ENCODE measurements around the gene SLC25A30.

The SLC25A30 gene

GRCh38 chr13:45374917-45375316 is 43.3 kb downstream of the SLC25A30 start:
- no peak overlapping the region for H3K9ac ChIP-seq (ENCODE audit: low read length)
- H3K79me2 ChIP-seq (ENCODE audit: insufficient read depth, low read length) = no peaks in the 10 kb centered on the region
- H3K4me3 ChIP-seq (ENCODE audit: low read depth, low read length, poor library complexity, severe bottlenecking) = no peak overlapping the region
- no peak for TF ChIP-seq CTCF (IDR thresholded peaks at IDR 0.05; ENCODE audit: low read length)
- TF ChIP-seq EZH2 (IDR thresholded peaks at IDR 0.05; ENCODE audit: borderline replicate concordance, low read length) = no peak
- no peaks in the 10 kb centered on the region for H4K20me1 ChIP-seq (ENCODE audit: insufficient read depth, low read length)
- no peaks in the 10 kb centered on the region for H3K36me3 ChIP-seq (ENCODE audit: insufficient read depth, low read length)
- H3K4me1 ChIP-seq (ENCODE audit: insufficient read depth, low read length, severe bottlenecking) = peaks cover 4% of the 10 kb centered on the region
- no peaks in the 10 kb centered on the region for H3K9me2 ChIP-seq (ENCODE audit: low read depth, low read length)
- H3K27me3 ChIP-seq (ENCODE audit: insufficient read depth, low read length) = no peaks in the 10 kb centered on the region
- no peak overlapping the region for H3K27ac ChIP-seq (ENCODE audit: low read depth, low read length, poor library complexity, severe bottlenecking)
- H2AFZ ChIP-seq (ENCODE audit: low read length) = no peak overlapping the region
- no peaks in the 10 kb centered on the region for H3K9me3 ChIP-seq (ENCODE audit: low read length)
- no peak overlapping the region for H3K4me2 ChIP-seq (ENCODE audit: low read length)
- H3F3A ChIP-seq (ENCODE audit: insufficient read depth, low read length) = no peaks in the 10 kb centered on the region

GRCh38 chr13:45373162-45373547 is 45.0 kb downstream of the SLC25A30 start:
- H3K27me3 ChIP-seq (ENCODE audit: insufficient read depth, low read length) = no peaks in the 10 kb centered on the region
- H3K36me3 ChIP-seq (ENCODE audit: insufficient read depth, low read length) = no peaks in the 10 kb centered on the region
- no peak overlapping the region for H3K4me2 ChIP-seq (ENCODE audit: low read length)
- H3F3A ChIP-seq (ENCODE audit: insufficient read depth, low read length) = no peaks in the 10 kb centered on the region
- peaks cover 4% of the 10 kb centered on the region for H3K4me1 ChIP-seq (ENCODE audit: insufficient read depth, low read length, severe bottlenecking)
- H3K9me2 ChIP-seq (ENCODE audit: low read depth, low read length) = no peaks in the 10 kb centered on the region
- no peak overlapping the region for H2AFZ ChIP-seq (ENCODE audit: low read length)
- no peak overlapping the region for H3K9ac ChIP-seq (ENCODE audit: low read length)
- TF ChIP-seq EZH2 (IDR thresholded peaks at IDR 0.05; ENCODE audit: borderline replicate concordance, low read length) (no peak), CTCF (IDR thresholded peaks at IDR 0.05; ENCODE audit: low read length) (no peak)
- no peaks in the 10 kb centered on the region for H3K9me3 ChIP-seq (ENCODE audit: low read length)
- no peak overlapping the region for H3K4me3 ChIP-seq (ENCODE audit: low read depth, low read length, poor library complexity, severe bottlenecking)
- H3K27ac ChIP-seq (ENCODE audit: low read depth, low read length, poor library complexity, severe bottlenecking) = no peak overlapping the region
- no peaks in the 10 kb centered on the region for H3K79me2 ChIP-seq (ENCODE audit: insufficient read depth, low read length)
- H4K20me1 ChIP-seq (ENCODE audit: insufficient read depth, low read length) = no peaks in the 10 kb centered on the region

GRCh38 chr13:45372189-45373161 is 45.7 kb downstream of the SLC25A30 start:
- Histone ChIP-seq H3K4me1 (ENCODE audit: insufficient read depth, low read length, severe bottlenecking) (peaks cover 9% of the 10 kb centered on the region), H3K27ac (ENCODE audit: low read depth, low read length, poor library complexity, severe bottlenecking) (no peak overlapping the region), H3K4me2 (ENCODE audit: low read length) (no peak overlapping the region), H3K36me3 (ENCODE audit: insufficient read depth, low read length) (no peaks in the 10 kb centered on the region), H3K79me2 (ENCODE audit: insufficient read depth, low read length) (no peaks in the 10 kb centered on the region), H3K27me3 (ENCODE audit: insufficient read depth, low read length) (no peaks in the 10 kb centered on the region), H3F3A (ENCODE audit: insufficient read depth, low read length) (no peaks in the 10 kb centered on the region), H3K9me3 (ENCODE audit: low read length) (no peaks in the 10 kb centered on the region), H2AFZ (ENCODE audit: low read length) (no peak overlapping the region), H4K20me1 (ENCODE audit: insufficient read depth, low read length) (no peaks in the 10 kb centered on the region), H3K4me3 (ENCODE audit: low read depth, low read length, poor library complexity, severe bottlenecking) (no peak overlapping the region), H3K9ac (ENCODE audit: low read length) (no peak overlapping the region), H3K9me2 (ENCODE audit: low read depth, low read length) (no peaks in the 10 kb centered on the region)
- TF ChIP-seq EZH2 (IDR thresholded peaks at IDR 0.05; ENCODE audit: borderline replicate concordance, low read length) = no peak
- no peak for TF ChIP-seq CTCF (IDR thresholded peaks at IDR 0.05; ENCODE audit: low read length)

Data from OCI-LY1 (cell line).